Measurements from ENCODE around the gene SMIM44.

Gene SMIM44

GRCh38 chr19:3479834-3480215 is 3.4 kb downstream of the SMIM44 start:
- FAIRE-seq (no peak), DNase-seq (ENCODE audit: extremely low spot score, insufficient read length, low read depth) (no peak)

DNA sequence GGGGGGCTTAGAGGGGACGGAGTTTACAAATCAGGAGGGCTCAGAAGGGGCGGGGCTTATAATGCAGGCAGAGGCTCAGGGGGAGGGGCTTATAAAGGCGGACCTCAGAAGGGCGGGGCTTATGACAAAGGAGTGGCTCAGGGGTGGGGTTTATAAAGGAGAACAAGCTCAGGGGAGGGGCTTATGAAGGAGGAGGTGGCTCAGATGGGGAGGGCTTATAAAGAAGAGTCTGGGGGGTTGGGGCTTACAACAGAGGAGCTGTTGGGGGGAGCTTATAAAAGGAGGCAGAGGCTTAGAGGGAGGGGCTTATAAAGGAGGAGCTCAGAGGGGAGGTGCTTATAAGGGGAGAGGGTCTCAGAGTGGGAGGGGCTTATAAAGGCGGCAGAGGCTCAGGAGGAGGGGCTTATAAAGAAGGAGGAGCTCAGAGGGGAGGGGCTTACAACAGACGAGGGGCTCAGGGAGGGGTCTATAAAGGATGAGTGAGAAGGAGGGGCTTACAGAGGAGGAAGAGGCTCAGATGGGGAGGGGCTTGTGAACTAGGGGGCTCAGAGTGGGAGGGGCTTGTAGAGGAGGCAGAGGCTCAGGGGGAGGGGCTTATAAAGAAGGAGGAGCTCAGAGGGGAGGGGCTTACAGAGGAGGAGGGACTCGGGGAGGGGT is 3.9 kb downstream of the SMIM44 start:
- peak; percentile 35 for DNase-seq (ENCODE audit: extremely low spot score, insufficient read length, low read depth)

GRCh38 chr19:3478409-3479176 is 4.6 kb downstream of the SMIM44 start:
- FAIRE-seq = no peak
- no peak for DNase-seq (ENCODE audit: extremely low spot score, insufficient read length, low read depth)

More for the DNA sequence above, 3.9 kb downstream of the SMIM44 start:
- FAIRE-seq = no peak

- FAIRE-seq = no peak
- no peak for DNase-seq (ENCODE audit: extremely low spot score, insufficient read length, low read depth)
Measured at GRCh38 chr19:3477951-3478350, 5.3 kb downstream of the SMIM44 start.

DNA sequence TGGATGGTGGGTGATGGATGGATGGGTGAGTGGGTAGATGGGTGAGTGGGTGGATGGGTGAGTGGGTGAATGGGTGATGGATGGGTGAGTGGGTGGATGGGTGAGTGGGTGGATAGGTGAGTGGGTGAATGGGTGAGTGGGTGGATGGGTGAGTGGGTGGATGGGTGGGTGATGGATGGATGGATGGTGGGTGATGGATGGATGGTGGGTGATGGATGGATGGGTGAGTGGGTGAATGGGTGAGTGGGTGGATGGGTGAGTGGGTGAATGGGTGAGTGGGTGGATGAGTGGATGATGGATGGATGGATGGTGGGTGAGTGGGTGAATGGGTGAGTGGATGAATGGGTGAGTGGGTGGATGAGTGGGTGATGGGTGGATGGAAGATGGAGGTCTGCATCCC is 5.7 kb downstream of the SMIM44 start:
- DNase-seq (ENCODE audit: extremely low spot score, insufficient read length, low read depth) (no peak), FAIRE-seq (no peak)

- FAIRE-seq (no peak), DNase-seq (ENCODE audit: extremely low spot score, insufficient read length, low read depth) (no peak)
Measured at GRCh38 chr19:3476830-3477229, 6.4 kb downstream of the SMIM44 start.

DNA sequence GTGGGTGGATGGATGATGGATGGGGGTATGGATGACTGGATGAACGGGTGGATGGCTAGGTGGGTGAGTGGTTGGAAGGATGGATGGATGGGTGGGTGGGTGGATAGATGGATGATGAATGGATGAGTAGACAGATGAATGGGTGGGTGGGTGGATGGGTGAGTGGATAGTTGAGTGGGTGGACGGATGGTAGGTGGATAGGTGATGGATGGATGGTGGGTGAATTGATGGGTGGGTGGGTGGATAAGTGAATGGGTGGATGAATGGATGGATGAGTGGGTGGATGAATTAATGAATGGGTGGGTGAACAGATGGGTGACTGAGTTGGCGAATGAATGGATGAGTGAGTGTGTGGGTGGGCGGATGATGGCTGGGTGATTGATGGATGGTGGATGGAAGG is 7.8 kb downstream of the SMIM44 start:
- DNase-seq (ENCODE audit: extremely low spot score, insufficient read length, low read depth) (no peak), FAIRE-seq (no peak)

- FAIRE-seq (no peak), DNase-seq (ENCODE audit: extremely low spot score, insufficient read length, low read depth) (no peak)
Measured at GRCh38 chr19:3474614-3475013, 8.6 kb downstream of the SMIM44 start.

DNA sequence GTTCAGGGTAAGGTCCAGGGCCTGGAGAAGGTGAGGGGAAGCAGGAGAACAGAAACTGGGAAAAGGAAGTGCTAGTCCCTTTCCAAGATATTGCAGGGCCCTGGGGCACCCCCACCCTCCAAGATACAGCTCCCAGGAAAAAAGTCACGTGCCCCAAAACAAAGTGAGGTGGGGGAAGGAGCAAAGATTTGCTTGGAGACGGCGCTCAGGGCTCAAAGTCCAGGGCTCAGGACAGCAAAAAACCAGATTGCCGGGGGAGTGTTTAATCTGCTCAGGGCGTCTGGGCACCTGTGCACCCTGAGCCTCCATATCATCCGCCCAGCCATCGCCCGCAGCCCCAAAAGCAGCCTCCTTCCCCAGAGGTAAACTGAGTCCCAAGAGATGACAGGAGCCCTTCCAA is 9.2 kb downstream of the SMIM44 start:
- FAIRE-seq (no peak), DNase-seq (ENCODE audit: extremely low spot score, insufficient read length, low read depth) (no peak)

DNA sequence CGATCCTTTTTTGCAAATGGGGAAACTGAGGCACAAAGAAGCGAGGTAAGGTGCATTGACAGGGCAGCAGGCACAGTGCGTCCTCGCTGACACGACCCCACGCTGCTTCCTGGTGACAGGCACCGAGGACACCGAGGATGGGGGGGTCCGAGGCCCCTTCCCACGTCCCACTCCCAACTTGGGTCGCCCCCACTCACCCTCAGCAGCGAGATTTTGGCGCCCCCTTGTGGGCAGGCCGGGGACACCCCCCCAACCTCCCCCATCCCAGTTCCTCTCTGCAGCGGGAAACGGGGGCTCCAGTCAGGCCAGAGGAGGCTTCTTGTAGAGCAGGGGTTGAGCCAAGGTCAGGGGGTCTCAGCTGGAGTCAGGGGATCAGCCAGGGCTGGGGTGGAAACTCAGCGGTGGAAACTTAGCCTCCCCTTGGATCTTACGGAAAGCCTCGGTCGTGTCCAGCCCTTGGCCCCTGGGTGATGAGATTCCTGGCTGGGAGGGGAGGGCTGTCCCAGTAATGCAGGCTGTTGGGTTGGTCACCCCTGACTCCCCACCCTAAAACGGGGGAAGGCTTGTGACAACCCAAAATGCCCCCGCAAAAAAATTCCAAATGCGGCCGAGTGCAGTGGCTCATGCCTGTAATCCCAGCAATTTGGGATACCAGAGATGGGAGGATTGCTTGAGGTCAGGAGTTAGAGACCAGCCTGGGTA is 11.1 kb downstream of the SMIM44 start:
- DNase-seq (ENCODE audit: extremely low spot score, insufficient read length, low read depth) = no peak
- FAIRE-seq = no peak

GRCh38 chr19:3470500-3471128 is 12.6 kb downstream of the SMIM44 start:
- DNase-seq (ENCODE audit: extremely low spot score, insufficient read length, low read depth) (no peak), FAIRE-seq (no peak)

DNA sequence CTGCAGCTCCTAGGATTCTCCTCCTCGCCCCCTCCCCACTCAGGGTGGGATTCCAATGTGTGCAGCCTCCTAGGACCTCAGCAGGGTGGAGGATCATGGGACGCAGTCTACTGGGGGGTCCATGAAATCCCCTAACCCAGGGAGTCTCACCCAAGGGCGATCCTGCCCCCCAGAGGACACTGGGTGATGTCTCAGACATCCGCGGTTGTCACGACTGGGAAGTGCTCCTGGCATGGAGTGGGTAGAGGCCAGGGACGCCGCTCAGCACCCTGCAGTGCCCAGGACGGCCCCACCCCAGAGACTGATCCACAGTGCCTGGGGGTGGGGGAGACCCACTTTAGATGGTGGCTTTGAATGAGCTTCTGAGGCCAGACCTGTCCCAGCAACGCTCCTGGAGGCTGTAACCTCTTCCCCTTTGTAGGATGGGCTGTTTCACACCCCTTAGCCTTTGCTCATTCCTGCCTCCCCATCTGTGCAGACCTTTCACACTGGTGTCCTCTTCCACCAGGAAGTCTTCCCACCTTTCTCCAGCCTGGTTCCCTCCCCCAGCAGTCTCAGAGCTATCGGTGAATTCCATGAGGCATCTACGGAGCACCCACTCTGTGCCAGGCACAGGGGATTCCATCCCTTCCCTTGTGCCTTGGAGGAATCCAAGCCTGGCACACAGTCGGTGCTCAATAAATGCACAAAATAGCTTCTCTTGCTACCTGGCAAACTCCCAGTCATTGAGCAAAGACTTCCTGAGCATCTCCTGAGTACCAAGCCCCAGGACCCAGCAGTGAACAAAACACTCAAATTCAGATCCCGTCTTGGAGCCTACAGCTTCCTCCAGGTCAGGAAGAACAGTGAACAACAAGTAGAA is 13.4 kb downstream of the SMIM44 start:
- DNase-seq (ENCODE audit: extremely low spot score, insufficient read length, low read depth) (no peak), FAIRE-seq (no peak)

DNA sequence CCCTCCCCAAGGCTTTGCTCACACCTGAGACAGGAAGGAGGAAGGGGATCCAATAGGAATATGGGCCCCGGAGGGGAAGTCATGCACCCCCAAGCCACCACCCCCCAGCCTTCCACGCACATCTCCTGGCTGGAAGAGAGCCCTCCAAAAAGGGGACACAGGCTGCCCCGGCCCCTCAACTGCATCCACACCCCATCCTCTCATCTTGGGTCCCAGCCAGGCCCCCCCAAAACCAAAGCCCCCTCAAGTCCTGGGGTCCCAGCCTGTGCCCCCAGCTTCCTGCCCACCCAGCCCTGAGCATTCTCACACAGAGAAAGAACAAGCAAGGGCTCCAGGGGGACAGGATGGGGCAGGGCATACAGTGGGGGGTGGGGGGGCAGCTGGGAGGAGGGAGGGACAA is 15.0 kb downstream of the SMIM44 start:
- no peak for FAIRE-seq
- no peak for DNase-seq (ENCODE audit: extremely low spot score, insufficient read length, low read depth)

DNA sequence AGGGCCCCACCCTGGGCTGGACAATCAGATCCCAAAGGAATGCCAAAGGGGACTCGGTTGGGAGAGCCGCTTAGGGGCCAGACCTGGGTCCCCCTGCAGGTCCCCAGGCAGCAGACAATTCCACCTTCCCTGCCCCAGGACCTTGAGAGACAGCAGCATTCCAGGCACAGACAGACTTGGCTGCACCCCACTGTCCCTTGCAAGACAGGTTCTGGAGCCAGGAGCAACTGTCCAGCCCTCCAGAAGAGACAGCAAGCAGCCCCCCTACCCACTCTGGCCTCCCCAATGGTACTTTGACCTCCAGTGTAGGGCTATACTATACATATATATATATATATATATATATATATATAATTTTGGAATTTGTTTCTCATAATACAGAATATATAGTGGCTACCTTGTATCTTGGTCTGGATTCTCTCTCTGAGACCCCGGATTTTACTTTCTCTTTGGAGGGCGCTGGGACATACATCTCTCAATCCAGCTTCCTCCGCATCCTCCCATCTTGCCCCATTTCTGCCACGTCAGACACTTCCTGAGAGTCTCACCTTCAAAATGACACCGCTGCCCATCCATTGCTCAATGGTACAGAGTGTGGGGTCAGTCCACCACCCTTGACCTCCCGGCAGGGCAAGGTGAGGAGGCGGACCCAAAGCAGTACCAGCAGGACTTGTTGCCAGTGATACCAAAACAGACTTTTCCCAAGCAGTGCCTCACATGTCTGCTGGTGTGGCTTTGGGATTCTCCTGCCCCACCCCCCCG is 15.6 kb downstream of the SMIM44 start:
- FAIRE-seq (no peak), DNase-seq (ENCODE audit: extremely low spot score, insufficient read length, low read depth) (no peak)

GRCh38 chr19:3466635-3467034 is 16.6 kb downstream of the SMIM44 start:
- no peak for DNase-seq (ENCODE audit: extremely low spot score, insufficient read length, low read depth)
- no peak for FAIRE-seq

DNA sequence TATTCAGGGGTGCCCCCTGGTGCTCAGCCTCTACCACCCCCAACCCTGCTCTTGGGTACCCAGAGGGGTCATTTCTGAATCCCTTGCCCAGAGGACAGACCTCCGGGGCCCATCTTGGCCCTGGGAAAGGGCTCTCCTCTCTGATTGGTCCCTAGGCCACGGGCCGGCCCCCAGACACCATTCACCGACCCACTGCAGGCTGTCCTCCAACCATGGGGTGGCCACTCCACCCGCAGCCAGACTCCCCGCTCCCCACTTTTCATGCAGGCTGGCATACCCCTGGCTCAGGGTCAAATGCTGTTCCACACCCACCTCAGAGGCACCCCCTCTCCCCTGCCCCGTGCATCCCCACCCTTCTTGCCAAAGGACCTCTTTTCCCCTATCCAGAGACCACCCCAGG is 17.7 kb downstream of the SMIM44 start:
- FAIRE-seq (no peak), DNase-seq (ENCODE audit: extremely low spot score, insufficient read length, low read depth) (no peak)

GRCh38 chr19:3464587-3465235 is 18.5 kb downstream of the SMIM44 start:
- FAIRE-seq = no peak
- no peak for DNase-seq (ENCODE audit: extremely low spot score, insufficient read length, low read depth)

GRCh38 chr19:3463714-3464586 is 19.3 kb downstream of the SMIM44 start:
- DNase-seq (ENCODE audit: extremely low spot score, insufficient read length, low read depth) = no peak
- no peak for FAIRE-seq
